ENCODE data around the gene ARL15.

Gene ARL15

GRCh38 chr5:54320256-54320655, 9.9 kb upstream of the ARL15 start:
- Histone ChIP-seq H3K23ac (ENCODE audit: low read length) (no peak overlapping the region), H3K9me3 (ENCODE audit: insufficient read depth, low read depth, low read length) (no peaks in the 10 kb centered on the region), H4K12ac (ENCODE audit: low read depth, low read length) (no peak overlapping the region), H3K4me2 (ENCODE audit: low read length) (no peak overlapping the region), H2BK12ac (ENCODE audit: low read length) (no peak overlapping the region), H3K18ac (ENCODE audit: low read length) (no peak overlapping the region), H3K27me3 (ENCODE audit: insufficient read depth, low read length) (no peaks in the 10 kb centered on the region), H3K79me2 (ENCODE audit: control insufficient read depth, insufficient read depth, low read length, poor library complexity) (no peaks in the 10 kb centered on the region), H4K8ac (ENCODE audit: low read depth, low read length) (no peak overlapping the region), H3K27ac (ENCODE audit: low read depth, low read length) (no peak overlapping the region), H2BK5ac (ENCODE audit: low read depth, low read length, poor library complexity) (no peak overlapping the region), H2AFZ (ENCODE audit: insufficient read depth, low read length, poor library complexity) (no peak overlapping the region), H3K36me3 (ENCODE audit: control insufficient read depth in 1 of 2, insufficient read depth in 2 of 2, low read length in 2 of 2) (no peaks in the 10 kb centered on the region), H2AK5ac (ENCODE audit: low read length) (no peak overlapping the region), H2BK120ac (ENCODE audit: insufficient read depth, low read length, poor library complexity) (no peak overlapping the region), H3K4ac (ENCODE audit: low read depth, low read length) (no peak overlapping the region), H4K91ac (ENCODE audit: low read depth, low read length) (no peak overlapping the region), H3K14ac (ENCODE audit: low read length) (no peak overlapping the region), H3K9ac (ENCODE audit: low read length) (no peak overlapping the region), H3K4me1 (ENCODE audit: control insufficient read depth in 1 of 2, insufficient read depth in 2 of 2, low read length in 2 of 2) (no peaks in the 10 kb centered on the region), H3K4me3 (ENCODE audit: low read depth, low read length) (no peak overlapping the region), H3K79me1 (ENCODE audit: low read length) (no peaks in the 10 kb centered on the region)
- DNase-seq, result no peak
- WGBS (ENCODE audit: extremely low coverage, insufficient coverage, insufficient read length), result no CpG with 5 or more reads among the region's 1 CpG

DNA sequence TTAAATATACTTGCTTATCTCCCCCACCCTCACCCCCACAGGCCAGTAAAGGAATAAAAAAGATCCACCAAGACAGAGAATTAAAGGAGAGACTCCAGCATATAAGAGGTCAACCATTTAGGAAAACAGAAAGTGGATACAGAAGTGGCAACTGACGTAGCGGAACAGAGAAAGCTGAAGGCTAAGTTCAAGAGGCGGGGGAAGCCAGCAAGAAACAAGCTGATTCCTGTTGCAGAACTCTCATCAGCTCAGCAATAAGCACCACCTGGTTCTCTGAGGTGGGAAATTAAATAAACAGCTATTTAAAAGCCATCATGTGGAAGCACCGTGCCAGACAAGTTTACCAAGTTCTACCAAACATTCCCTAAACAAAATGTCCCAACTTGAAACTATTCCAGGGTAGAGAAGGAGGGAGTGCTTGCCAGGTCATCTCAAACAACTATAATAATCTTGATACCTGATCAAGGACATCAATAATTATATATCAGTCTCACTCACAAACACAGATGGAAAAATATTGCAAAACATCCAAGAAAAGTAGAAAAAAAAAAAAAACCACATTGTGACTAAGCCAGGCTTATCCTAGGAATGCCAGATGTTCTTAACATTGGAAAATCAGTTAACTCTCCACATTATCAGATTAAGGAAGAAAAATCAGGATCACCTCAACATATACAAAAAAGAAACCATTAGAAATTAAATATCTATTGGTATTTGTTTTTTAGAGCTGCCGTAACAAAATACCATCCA, 7.3 kb upstream of the ARL15 start:
- Histone ChIP-seq H2AFZ (ENCODE audit: insufficient read depth, low read length, poor library complexity) (no peak overlapping the region), H3K4ac (ENCODE audit: low read depth, low read length) (no peak overlapping the region), H3K14ac (ENCODE audit: low read length) (no peak overlapping the region), H3K27me3 (ENCODE audit: insufficient read depth, low read length) (no peaks in the 10 kb centered on the region), H3K36me3 (ENCODE audit: control insufficient read depth in 1 of 2, insufficient read depth in 2 of 2, low read length in 2 of 2) (no peaks in the 10 kb centered on the region), H3K18ac (ENCODE audit: low read length) (no peak overlapping the region), H3K79me1 (ENCODE audit: low read length) (no peaks in the 10 kb centered on the region), H3K23ac (ENCODE audit: low read length) (no peak overlapping the region), H3K4me1 (ENCODE audit: control insufficient read depth in 1 of 2, insufficient read depth in 2 of 2, low read length in 2 of 2) (no peaks in the 10 kb centered on the region), H2BK120ac (ENCODE audit: insufficient read depth, low read length, poor library complexity) (no peak overlapping the region), H3K9me3 (ENCODE audit: insufficient read depth, low read depth, low read length) (no peaks in the 10 kb centered on the region), H4K91ac (ENCODE audit: low read depth, low read length) (no peak overlapping the region), H2BK12ac (ENCODE audit: low read length) (no peak overlapping the region), H4K12ac (ENCODE audit: low read depth, low read length) (no peak overlapping the region), H4K8ac (ENCODE audit: low read depth, low read length) (no peak overlapping the region), H2AK5ac (ENCODE audit: low read length) (no peak overlapping the region), H3K79me2 (ENCODE audit: control insufficient read depth, insufficient read depth, low read length, poor library complexity) (no peaks in the 10 kb centered on the region), H3K4me2 (ENCODE audit: low read length) (no peak overlapping the region), H3K4me3 (ENCODE audit: low read depth, low read length) (no peak overlapping the region), H3K9ac (ENCODE audit: low read length) (no peak overlapping the region), H3K27ac (ENCODE audit: low read depth, low read length) (no peak overlapping the region), H2BK5ac (ENCODE audit: low read depth, low read length, poor library complexity) (no peak overlapping the region)
- no CpG with 5 or more reads among the region's 5 CpGs for WGBS (ENCODE audit: extremely low coverage, insufficient coverage, insufficient read length)
- peak in 1 of 2 donors; percentile 9 for DNase-seq

DNA sequence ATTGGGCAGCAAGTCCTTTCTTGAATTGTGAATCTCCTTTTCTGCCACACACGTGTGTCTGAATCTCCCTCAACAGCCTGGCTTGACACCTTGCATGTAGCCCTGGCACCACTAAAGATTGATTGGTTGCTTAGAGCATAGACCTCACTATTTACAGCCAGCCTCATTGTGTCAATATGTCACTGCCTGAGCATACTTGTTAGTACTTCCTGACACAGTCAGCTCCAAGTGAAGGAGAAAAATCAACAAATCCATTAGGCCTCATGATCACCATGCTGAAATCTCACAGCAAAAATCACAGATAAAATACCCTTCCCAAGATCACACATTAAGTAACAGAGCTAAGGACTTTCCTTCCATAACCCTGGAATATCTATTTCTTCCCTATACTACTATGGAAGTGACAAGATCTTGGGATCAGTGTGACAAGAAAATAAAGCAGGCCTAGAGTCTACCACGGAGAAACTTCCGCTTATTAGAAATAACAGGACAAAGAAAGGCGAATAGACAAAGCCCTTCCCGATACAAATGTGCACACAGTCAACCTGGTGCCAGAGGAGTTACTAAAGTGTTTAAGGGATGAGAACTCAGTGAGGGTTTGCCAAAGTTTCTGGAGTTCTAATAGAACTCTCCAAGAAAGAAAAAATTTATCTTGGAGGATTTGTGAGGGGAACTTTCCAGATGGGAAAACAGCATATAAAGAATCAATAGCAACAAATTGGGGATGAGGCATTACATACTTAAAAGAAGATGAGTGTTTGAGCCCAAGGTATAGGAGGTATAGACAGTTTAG, 5.6 kb upstream of the ARL15 start:
- WGBS (ENCODE audit: extremely low coverage, insufficient coverage, insufficient read length), result no CpG with 5 or more reads among the region's 5 CpGs
- H3K9ac ChIP-seq (ENCODE audit: low read length), result no peak overlapping the region
- no peak overlapping the region for H3K4ac ChIP-seq (ENCODE audit: low read depth, low read length)
- no peak overlapping the region for H3K27ac ChIP-seq (ENCODE audit: low read depth, low read length)
- no peak overlapping the region for H4K91ac ChIP-seq (ENCODE audit: low read depth, low read length)
- no peak overlapping the region for H3K14ac ChIP-seq (ENCODE audit: low read length)
- peaks cover 2% of the 10 kb centered on the region for H3K79me1 ChIP-seq (ENCODE audit: low read length)
- no peak overlapping the region for H3K4me3 ChIP-seq (ENCODE audit: low read depth, low read length)
- H3K79me2 ChIP-seq (ENCODE audit: control insufficient read depth, insufficient read depth, low read length, poor library complexity), result no peaks in the 10 kb centered on the region
- no peak overlapping the region for H3K4me2 ChIP-seq (ENCODE audit: low read length)
- DNase-seq, result no peak
- H2AFZ ChIP-seq (ENCODE audit: insufficient read depth, low read length, poor library complexity), result no peak overlapping the region
- H3K27me3 ChIP-seq (ENCODE audit: insufficient read depth, low read length), result no peaks in the 10 kb centered on the region
- no peaks in the 10 kb centered on the region for H3K4me1 ChIP-seq (ENCODE audit: control insufficient read depth in 1 of 2, insufficient read depth in 2 of 2, low read length in 2 of 2)
- no peak overlapping the region for H2AK5ac ChIP-seq (ENCODE audit: low read length)
- no peaks in the 10 kb centered on the region for H3K36me3 ChIP-seq (ENCODE audit: control insufficient read depth in 1 of 2, insufficient read depth in 2 of 2, low read length in 2 of 2)
- no peak overlapping the region for H3K18ac ChIP-seq (ENCODE audit: low read length)
- H4K12ac ChIP-seq (ENCODE audit: low read depth, low read length), result no peak overlapping the region
- no peak overlapping the region for H2BK12ac ChIP-seq (ENCODE audit: low read length)
- no peaks in the 10 kb centered on the region for H3K9me3 ChIP-seq (ENCODE audit: insufficient read depth, low read depth, low read length)
- no peak overlapping the region for H2BK120ac ChIP-seq (ENCODE audit: insufficient read depth, low read length, poor library complexity)
- H3K23ac ChIP-seq (ENCODE audit: low read length), result no peak overlapping the region
- H4K8ac ChIP-seq (ENCODE audit: low read depth, low read length), result no peak overlapping the region
- no peak overlapping the region for H2BK5ac ChIP-seq (ENCODE audit: low read depth, low read length, poor library complexity)

GRCh38 chr5:54313311-54314270, 3.2 kb upstream of the ARL15 start:
- no peak overlapping the region for H3K27ac ChIP-seq (ENCODE audit: low read depth, low read length)
- H3K4me3 ChIP-seq (ENCODE audit: low read depth, low read length), result no peak overlapping the region
- H4K12ac ChIP-seq (ENCODE audit: low read depth, low read length), result no peak overlapping the region
- no peaks in the 10 kb centered on the region for H3K4me1 ChIP-seq (ENCODE audit: control insufficient read depth in 1 of 2, insufficient read depth in 2 of 2, low read length in 2 of 2)
- H3K36me3 ChIP-seq (ENCODE audit: control insufficient read depth in 1 of 2, insufficient read depth in 2 of 2, low read length in 2 of 2), result no peaks in the 10 kb centered on the region
- H4K8ac ChIP-seq (ENCODE audit: low read depth, low read length), result no peak overlapping the region
- H3K79me2 ChIP-seq (ENCODE audit: control insufficient read depth, insufficient read depth, low read length, poor library complexity), result peaks cover 3% of the 10 kb centered on the region
- H3K4me2 ChIP-seq (ENCODE audit: low read length), result no peak overlapping the region
- no peak overlapping the region for H4K91ac ChIP-seq (ENCODE audit: low read depth, low read length)
- no peak overlapping the region for H2AFZ ChIP-seq (ENCODE audit: insufficient read depth, low read length, poor library complexity)
- H3K9ac ChIP-seq (ENCODE audit: low read length), result no peak overlapping the region
- H2AK5ac ChIP-seq (ENCODE audit: low read length), result no peak overlapping the region
- H3K27me3 ChIP-seq (ENCODE audit: insufficient read depth, low read length), result no peaks in the 10 kb centered on the region
- H3K18ac ChIP-seq (ENCODE audit: low read length), result no peak overlapping the region
- no peak overlapping the region for H3K14ac ChIP-seq (ENCODE audit: low read length)
- H3K9me3 ChIP-seq (ENCODE audit: insufficient read depth, low read depth, low read length), result no peaks in the 10 kb centered on the region
- no peak overlapping the region for H2BK120ac ChIP-seq (ENCODE audit: insufficient read depth, low read length, poor library complexity)
- WGBS (ENCODE audit: extremely low coverage, insufficient coverage, insufficient read length), result no CpG with 5 or more reads among the region's 7 CpGs
- H3K23ac ChIP-seq (ENCODE audit: low read length), result no peak overlapping the region
- H2BK12ac ChIP-seq (ENCODE audit: low read length), result no peak overlapping the region
- DNase-seq, result peak in 1 of 2 donors; percentile 6
- H3K79me1 ChIP-seq (ENCODE audit: low read length), result peaks cover 12% of the 10 kb centered on the region
- H3K4ac ChIP-seq (ENCODE audit: low read depth, low read length), result no peak overlapping the region
- no peak overlapping the region for H2BK5ac ChIP-seq (ENCODE audit: low read depth, low read length, poor library complexity)

Data from trophoblast cell (in vitro differentiated cells and primary cell).